ENCODE results near the gene PRG2. TPM values are rescaled to one million over a fixed set of nuclear protein-coding genes. Genes with fewer than 3 reads are reported as not detected.

PRG2 gene
- total RNA-seq, 4 donors from 2014 or later: not detected

- in situ Hi-C loops (cut with MboI; ENCODE audit: low sequenced_read_pairs in 4 of 4): no loop called here
- no peak for TF ChIP-seq POLR2A (IDR thresholded peaks at IDR 0.05)
- TF ChIP-seq, protein P1, sequence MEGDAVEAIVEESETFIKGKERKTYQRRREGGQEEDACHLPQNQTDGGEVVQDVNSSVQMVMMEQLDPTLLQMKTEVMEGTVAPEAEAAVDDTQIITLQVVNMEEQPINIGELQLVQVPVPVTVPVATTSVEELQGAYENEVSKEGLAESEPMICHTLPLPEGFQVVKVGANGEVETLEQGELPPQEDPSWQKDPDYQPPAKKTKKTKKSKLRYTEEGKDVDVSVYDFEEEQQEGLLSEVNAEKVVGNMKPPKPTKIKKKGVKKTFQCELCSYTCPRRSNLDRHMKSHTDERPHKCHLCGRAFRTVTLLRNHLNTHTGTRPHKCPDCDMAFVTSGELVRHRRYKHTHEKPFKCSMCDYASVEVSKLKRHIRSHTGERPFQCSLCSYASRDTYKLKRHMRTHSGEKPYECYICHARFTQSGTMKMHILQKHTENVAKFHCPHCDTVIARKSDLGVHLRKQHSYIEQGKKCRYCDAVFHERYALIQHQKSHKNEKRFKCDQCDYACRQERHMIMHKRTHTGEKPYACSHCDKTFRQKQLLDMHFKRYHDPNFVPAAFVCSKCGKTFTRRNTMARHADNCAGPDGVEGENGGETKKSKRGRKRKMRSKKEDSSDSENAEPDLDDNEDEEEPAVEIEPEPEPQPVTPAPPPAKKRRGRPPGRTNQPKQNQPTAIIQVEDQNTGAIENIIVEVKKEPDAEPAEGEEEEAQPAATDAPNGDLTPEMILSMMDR (IDR thresholded peaks at IDR 0.05 in 4 of 5, conservative IDR thresholded peaks at IDR 0.05 in 1 of 5): no peak
- no peaks in the 10 kb centered on the region for H3K36me3 ChIP-seq
- H3K9me3 ChIP-seq: no peaks in the 10 kb centered on the region
- peaks cover 0 to 2% (median 0%) of the 10 kb centered on the region in 3 donors for H3K27me3 ChIP-seq
- intact Hi-C loops (cut with DNase I; ENCODE audit: low total_unique reads): no loop called here
- H3K4me3 ChIP-seq: no peak overlapping the region
- ATAC-seq (no peak), DNase-seq (no peak)
- H3K4me1 ChIP-seq: no peaks in the 10 kb centered on the region
- no peak overlapping the region for H3K27ac ChIP-seq
Observed at GRCh38 chr11:57396744-57397143, 6.3 kb upstream of the PRG2 start.

DNA sequence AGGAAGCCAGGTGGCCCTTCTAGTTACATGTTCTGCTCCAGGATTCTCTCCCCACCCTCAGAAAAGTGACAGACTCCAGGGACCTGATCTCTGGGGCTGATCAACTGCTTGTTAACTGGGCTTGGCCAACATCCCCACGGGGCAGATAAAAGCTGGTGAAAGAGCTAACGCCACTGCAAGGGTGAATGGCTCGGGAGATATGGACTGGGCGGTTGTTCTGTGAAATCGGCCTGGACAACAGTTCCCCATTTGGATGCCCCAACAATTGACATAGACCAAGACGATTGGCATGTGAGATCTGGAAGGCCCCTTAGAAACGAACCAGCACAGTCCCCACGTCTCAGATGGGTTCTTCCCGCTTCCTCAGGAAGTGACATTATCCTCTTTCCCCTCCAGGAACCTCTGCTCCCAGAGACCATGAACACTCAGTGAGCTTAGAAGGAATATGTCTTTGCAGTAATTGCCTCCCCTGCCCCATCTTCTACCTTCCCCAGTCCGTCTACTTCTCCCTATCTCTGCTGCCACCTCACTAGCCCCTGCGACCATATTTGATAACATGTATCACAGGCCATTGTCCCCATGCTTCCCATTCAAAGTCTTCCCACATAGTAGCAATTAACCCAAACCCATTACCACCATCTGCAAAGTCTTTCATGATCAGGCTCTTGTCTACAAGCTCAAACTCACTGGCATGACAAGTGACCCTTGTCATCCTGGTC is 5.6 kb upstream of the PRG2 start:
- Histone ChIP-seq H3K27me3 (no peaks in the 10 kb centered on the region), H3K36me3 (no peaks in the 10 kb centered on the region), H3K4me3 (no peak overlapping the region), H3K4me1 (no peaks in the 10 kb centered on the region), H3K9me3 (no peaks in the 10 kb centered on the region), H3K27ac (no peak overlapping the region)
- in situ Hi-C loops (cut with MboI; ENCODE audit: low sequenced_read_pairs in 4 of 4): no loop called here
- ATAC-seq: no peak
- TF ChIP-seq, protein P1 (IDR thresholded peaks at IDR 0.05 in 4 of 5, conservative IDR thresholded peaks at IDR 0.05 in 1 of 5): no peak
- no peak for TF ChIP-seq POLR2A (IDR thresholded peaks at IDR 0.05)
- intact Hi-C loops (cut with DNase I; ENCODE audit: low total_unique reads): no loop called here
- DNase-seq: no peak

- in situ Hi-C loops (cut with MboI; ENCODE audit: low sequenced_read_pairs in 4 of 4): no loop called here
- H3K9me3 ChIP-seq: no peaks in the 10 kb centered on the region
- DNase-seq (no peak), ATAC-seq (no peak)
- H3K4me1 ChIP-seq: no peaks in the 10 kb centered on the region
- no peak overlapping the region for H3K27ac ChIP-seq
- TF ChIP-seq, protein P1 (IDR thresholded peaks at IDR 0.05 in 4 of 5, conservative IDR thresholded peaks at IDR 0.05 in 1 of 5): no peak
- no peak for TF ChIP-seq POLR2A (IDR thresholded peaks at IDR 0.05)
- no peak overlapping the region for H3K4me3 ChIP-seq
- H3K36me3 ChIP-seq: no peaks in the 10 kb centered on the region
- intact Hi-C loops (cut with DNase I; ENCODE audit: low total_unique reads): no loop called here
- no peaks in the 10 kb centered on the region for H3K27me3 ChIP-seq
Observed at GRCh38 chr11:57394203-57394965, 3.9 kb upstream of the PRG2 start.

DNA sequence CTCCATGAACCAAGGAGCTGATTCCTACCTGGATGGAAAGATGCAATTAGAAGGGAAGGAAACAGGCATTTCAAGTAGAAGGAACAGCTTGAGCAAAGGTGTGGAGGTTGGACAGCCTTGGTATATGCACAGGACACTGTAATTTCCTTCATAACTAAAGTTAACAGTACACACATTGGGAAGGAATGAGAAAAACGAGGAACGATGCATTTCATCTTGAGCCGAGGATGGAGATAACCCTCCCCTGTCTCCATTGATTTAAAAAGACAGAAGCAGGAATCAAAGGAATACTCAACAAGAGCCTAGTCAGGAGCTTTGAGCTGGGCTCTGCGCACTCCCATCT is 2.3 kb upstream of the PRG2 start:
- Histone ChIP-seq H3K4me3 (no peak overlapping the region), H3K36me3 (no peaks in the 10 kb centered on the region), H3K27me3 (no peaks in the 10 kb centered on the region), H3K4me1 (no peaks in the 10 kb centered on the region), H3K27ac (no peak overlapping the region), H3K9me3 (no peaks in the 10 kb centered on the region)
- in situ Hi-C loops (cut with MboI; ENCODE audit: low sequenced_read_pairs in 4 of 4) (no loop called here), intact Hi-C loops (cut with DNase I; ENCODE audit: low total_unique reads) (no loop called here)
- TF ChIP-seq, protein P1 (IDR thresholded peaks at IDR 0.05 in 4 of 5, conservative IDR thresholded peaks at IDR 0.05 in 1 of 5): no peak
- TF ChIP-seq POLR2A (IDR thresholded peaks at IDR 0.05): no peak
- DNase-seq (no peak), ATAC-seq (no peak)
